KMS-11 (cell line): ENCODE measurements around the gene FER.

Experiments
- H2AFZ ChIP-seq: fragments of 200-600 bp; sonication (generic); 2 replicates; pipeline ENCODE4 v1.6.1; 2016; ENCODE audit warnings: antibody characterized with exemption, mixed run types, low read depth
- H3K27ac ChIP-seq: fragments of 200-600 bp; sonication (generic); 2 replicates; pipeline ENCODE4 v1.6.1; 2016; ENCODE audit warnings: mild to moderate bottlenecking, mixed run types
- H3K27me3 ChIP-seq: fragments of 200-600 bp; sonication (generic); 2 replicates; pipeline ENCODE4 v1.6.1; 2017; ENCODE audit warnings: mild to moderate bottlenecking, low read depth, mixed run types, moderate library complexity; ENCODE audit not compliant: insufficient read depth
- H3K36me3 ChIP-seq: fragments of 200-600 bp; sonication (generic); 2 replicates; pipeline ENCODE4 v1.6.1; 2017; ENCODE audit warnings: mild to moderate bottlenecking, mixed run types; ENCODE audit not compliant: insufficient read depth
- H3K4me1 ChIP-seq: fragments of 200-600 bp; sonication (generic); 2 replicates; pipeline ENCODE4 v1.6.1; 2016; ENCODE audit warnings: mild to moderate bottlenecking, low read depth, mixed run types; ENCODE audit not compliant: poor library complexity, severe bottlenecking
- H3K4me2 ChIP-seq: fragments of 200-600 bp; sonication (generic); 2 replicates; pipeline ENCODE4 v1.7.0; 2016; ENCODE audit warnings: mild to moderate bottlenecking, mixed run types
- H3K4me3 ChIP-seq: fragments of 200-600 bp; sonication (generic); IDR thresholded peaks from 2 replicates; pipeline ENCODE4 v1.6.1; 2017; ENCODE audit warnings: low read depth, low read length, mixed read lengths; ENCODE audit not compliant: insufficient read depth
- H3K79me2 ChIP-seq: fragments of 200-600 bp; sonication (generic); 2 replicates; pipeline ENCODE4 v1.6.1; 2016; ENCODE audit warnings: low read depth, mixed run types; ENCODE audit not compliant: insufficient read depth
- H3K9ac ChIP-seq: fragments of 200-600 bp; sonication (generic); 2 replicates; pipeline ENCODE4 v1.6.1; 2016; ENCODE audit warnings: mild to moderate bottlenecking, mixed run types
- H4K20me1 ChIP-seq: fragments of 200-600 bp; sonication (generic); 2 replicates; pipeline ENCODE4 v1.6.1; 2016; ENCODE audit warnings: mild to moderate bottlenecking, mixed run types; ENCODE audit not compliant: insufficient read depth
- TF ChIP-seq, protein P1 (sequence below): fragments of 200-600 bp; sonication (generic); conservative IDR thresholded peaks from 2 replicates; pipeline ENCODE4 v1.6.1; 2017; ENCODE audit warnings: low read depth, mild to moderate bottlenecking, antibody characterized with exemption, low read length, moderate library complexity, mixed read lengths

FER gene

DNA sequence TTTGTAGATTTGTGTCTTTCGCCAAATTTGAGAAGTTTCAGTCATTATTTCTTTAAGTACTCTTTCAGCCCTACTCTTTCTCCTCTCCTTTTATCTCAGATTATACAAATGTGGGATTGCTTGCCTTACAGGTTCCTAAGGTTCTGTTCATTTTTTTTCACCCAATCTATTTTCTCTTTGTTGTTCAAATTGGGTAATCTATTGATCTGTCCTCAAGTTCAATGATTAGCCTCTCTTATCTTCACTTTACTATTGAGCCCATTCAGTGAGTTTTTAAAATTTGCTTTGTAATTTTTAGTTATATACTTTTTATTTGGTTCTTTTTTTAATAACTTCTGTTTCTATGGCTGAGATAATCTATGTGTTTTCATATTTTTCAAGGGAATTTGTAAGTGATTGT, 282.1 kb downstream of the FER start:
- no peaks in the 10 kb centered on the region for H3K79me2 ChIP-seq
- no peak overlapping the region for H3K27ac ChIP-seq
- no peak overlapping the region for H2AFZ ChIP-seq
- H3K36me3 ChIP-seq = no peaks in the 10 kb centered on the region
- H3K27me3 ChIP-seq = no peaks in the 10 kb centered on the region
- 0 out of 2 replicates have a peak overlapping the region, but pooled peaks have one; percentile 46 for H3K4me2 ChIP-seq
- H3K4me1 ChIP-seq = peaks cover 44% of the 10 kb centered on the region
- no peak overlapping the region for H3K9ac ChIP-seq
- TF ChIP-seq, protein P1, sequence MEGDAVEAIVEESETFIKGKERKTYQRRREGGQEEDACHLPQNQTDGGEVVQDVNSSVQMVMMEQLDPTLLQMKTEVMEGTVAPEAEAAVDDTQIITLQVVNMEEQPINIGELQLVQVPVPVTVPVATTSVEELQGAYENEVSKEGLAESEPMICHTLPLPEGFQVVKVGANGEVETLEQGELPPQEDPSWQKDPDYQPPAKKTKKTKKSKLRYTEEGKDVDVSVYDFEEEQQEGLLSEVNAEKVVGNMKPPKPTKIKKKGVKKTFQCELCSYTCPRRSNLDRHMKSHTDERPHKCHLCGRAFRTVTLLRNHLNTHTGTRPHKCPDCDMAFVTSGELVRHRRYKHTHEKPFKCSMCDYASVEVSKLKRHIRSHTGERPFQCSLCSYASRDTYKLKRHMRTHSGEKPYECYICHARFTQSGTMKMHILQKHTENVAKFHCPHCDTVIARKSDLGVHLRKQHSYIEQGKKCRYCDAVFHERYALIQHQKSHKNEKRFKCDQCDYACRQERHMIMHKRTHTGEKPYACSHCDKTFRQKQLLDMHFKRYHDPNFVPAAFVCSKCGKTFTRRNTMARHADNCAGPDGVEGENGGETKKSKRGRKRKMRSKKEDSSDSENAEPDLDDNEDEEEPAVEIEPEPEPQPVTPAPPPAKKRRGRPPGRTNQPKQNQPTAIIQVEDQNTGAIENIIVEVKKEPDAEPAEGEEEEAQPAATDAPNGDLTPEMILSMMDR = no peak
- no peak overlapping the region for H3K4me3 ChIP-seq
- no peaks in the 10 kb centered on the region for H4K20me1 ChIP-seq

DNA sequence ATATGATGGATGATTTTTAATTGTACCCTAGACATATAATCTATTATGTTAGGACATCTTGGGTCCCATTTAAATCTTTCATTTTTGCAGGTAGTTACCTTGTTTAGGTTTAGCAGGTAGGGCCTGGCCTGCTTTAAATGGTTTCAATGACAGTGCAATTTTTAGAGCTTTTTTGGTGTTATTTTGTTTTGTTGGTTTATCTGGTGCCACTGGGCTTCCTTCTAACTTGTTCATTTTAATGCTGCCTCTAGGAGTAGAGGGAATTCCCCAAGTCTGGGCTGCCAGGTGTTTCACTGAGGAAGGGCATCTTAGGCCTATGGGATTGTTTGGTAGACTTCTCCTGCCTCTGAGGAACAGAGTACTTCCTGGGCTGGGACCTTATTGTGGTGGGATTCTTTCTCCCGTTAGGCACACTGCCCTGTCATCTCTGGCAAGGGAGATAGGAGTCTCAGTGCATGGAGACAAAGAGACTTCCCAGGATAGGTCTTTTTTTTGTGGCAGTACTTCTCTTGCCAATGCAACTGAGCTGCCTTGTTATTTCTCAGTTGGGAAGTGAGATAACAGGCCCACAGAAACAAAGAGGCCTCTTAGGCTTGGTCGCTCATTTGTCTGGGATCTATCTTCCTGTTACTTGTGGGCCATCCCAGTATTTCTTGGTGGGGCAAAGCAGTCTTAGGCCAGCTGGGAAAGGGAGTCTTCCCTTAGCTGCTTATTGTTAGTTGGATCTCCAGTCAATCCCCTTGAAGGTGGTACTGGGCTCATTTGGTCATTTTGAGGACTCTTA, 282.9 kb downstream of the FER start:
- Histone ChIP-seq H3K4me3 (no peak overlapping the region), H3K27ac (no peak overlapping the region), H3K9ac (no peak overlapping the region), H3K36me3 (no peaks in the 10 kb centered on the region), H2AFZ (no peak overlapping the region), H4K20me1 (no peaks in the 10 kb centered on the region), H3K27me3 (no peaks in the 10 kb centered on the region), H3K79me2 (no peaks in the 10 kb centered on the region), H3K4me1 (peaks cover 44% of the 10 kb centered on the region), H3K4me2 (peak overlapping the region; percentile 46; the same call in 1 of the 2 replicates)
- TF ChIP-seq, protein P1 = no peak

DNA sequence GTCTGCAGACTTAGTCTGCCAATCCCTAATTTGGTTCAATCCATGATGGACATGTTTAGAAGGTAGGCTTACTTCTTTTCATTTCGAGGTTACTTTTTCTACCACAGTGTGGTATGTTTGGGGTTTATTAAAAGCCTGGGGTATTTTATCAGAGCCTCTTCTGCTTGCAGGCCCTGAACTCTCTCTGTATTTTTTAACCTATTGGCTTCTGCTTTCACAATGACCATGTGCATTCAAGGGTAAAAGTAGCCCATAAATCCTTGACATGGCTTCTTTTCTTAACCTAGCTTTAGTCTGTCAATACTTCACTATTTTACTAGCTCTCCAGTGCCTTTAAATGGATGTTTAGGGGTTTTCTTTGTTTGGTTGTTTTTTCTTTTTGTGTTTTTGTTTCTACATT, 286.6 kb downstream of the FER start:
- H3K4me1 ChIP-seq = peaks cover 17% of the 10 kb centered on the region
- H4K20me1 ChIP-seq = no peaks in the 10 kb centered on the region
- no peaks in the 10 kb centered on the region for H3K79me2 ChIP-seq
- H2AFZ ChIP-seq = no peak overlapping the region
- no peak overlapping the region for H3K4me3 ChIP-seq
- no peak overlapping the region for H3K4me2 ChIP-seq
- no peak overlapping the region for H3K9ac ChIP-seq
- H3K36me3 ChIP-seq = no peaks in the 10 kb centered on the region
- no peaks in the 10 kb centered on the region for H3K27me3 ChIP-seq
- TF ChIP-seq, protein P1 = no peak
- H3K27ac ChIP-seq = no peak overlapping the region

DNA sequence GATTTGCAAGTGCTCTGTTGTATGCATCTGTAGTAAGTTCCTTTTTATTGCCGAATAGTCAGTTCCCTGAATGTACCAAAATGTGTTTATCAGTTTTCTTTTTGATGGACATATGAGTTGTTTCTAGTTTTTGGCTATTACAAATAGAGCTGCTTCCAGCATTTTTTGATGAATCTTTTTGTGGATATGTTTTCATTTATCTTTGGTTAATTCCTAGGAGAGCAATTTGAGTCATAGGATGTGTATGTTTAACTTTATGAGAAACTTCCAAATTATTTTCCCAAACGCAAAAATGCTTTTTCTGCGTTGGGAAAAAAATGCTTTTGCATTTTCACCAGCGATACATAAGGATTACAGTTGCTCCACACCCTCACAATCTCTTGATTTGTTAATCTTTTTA, 287.7 kb downstream of the FER start:
- H3K27me3 ChIP-seq = no peaks in the 10 kb centered on the region
- no peaks in the 10 kb centered on the region for H3K79me2 ChIP-seq
- no peak overlapping the region for H3K27ac ChIP-seq
- H3K4me2 ChIP-seq = no peak overlapping the region
- H4K20me1 ChIP-seq = no peaks in the 10 kb centered on the region
- H2AFZ ChIP-seq = no peak overlapping the region
- no peak overlapping the region for H3K4me3 ChIP-seq
- no peak overlapping the region for H3K9ac ChIP-seq
- no peaks in the 10 kb centered on the region for H3K36me3 ChIP-seq
- TF ChIP-seq, protein P1 = no peak
- peaks cover 5% of the 10 kb centered on the region for H3K4me1 ChIP-seq
